ENCODE measurements around the gene CRKL.

The CRKL gene

GRCh38 chr22:20982563-20982882 is 65.3 kb downstream of the CRKL start:
- no peak for DNase-seq (ENCODE audit: low spot score)

GRCh38 chr22:20983081-20983771 is 66.0 kb downstream of the CRKL start:
- DNase-seq (ENCODE audit: low spot score): no peak

- no peak for DNase-seq (ENCODE audit: low spot score)
These were observed 68.5 kb downstream of the CRKL start for GRCh38 chr22:20985720-20986119.

- no peak for DNase-seq (ENCODE audit: low spot score)
These were observed 69.2 kb downstream of the CRKL start for GRCh38 chr22:20986365-20986764.

- no peak for DNase-seq (ENCODE audit: low spot score)
These were observed 70.2 kb downstream of the CRKL start for GRCh38 chr22:20987375-20987774.

- no peak for DNase-seq (ENCODE audit: low spot score)
These were observed 71.5 kb downstream of the CRKL start for GRCh38 chr22:20988573-20989322.

- DNase-seq (ENCODE audit: low spot score): no peak
These were observed 72.3 kb downstream of the CRKL start for GRCh38 chr22:20989323-20990138.

- DNase-seq (ENCODE audit: low spot score): no peak
These were observed 73.3 kb downstream of the CRKL start for GRCh38 chr22:20990184-20991180.

- DNase-seq (ENCODE audit: low spot score): no peak
These were observed 74.2 kb downstream of the CRKL start for GRCh38 chr22:20991252-20992055.

- no peak for DNase-seq (ENCODE audit: low spot score)
These were observed 74.8 kb downstream of the CRKL start for GRCh38 chr22:20992056-20992442.

- no peak for DNase-seq (ENCODE audit: low spot score)
These were observed 75.5 kb downstream of the CRKL start for GRCh38 chr22:20992456-20993303.

GRCh38 chr22:20993304-20994127 is 76.3 kb downstream of the CRKL start:
- no peak for DNase-seq (ENCODE audit: low spot score)

GRCh38 chr22:20994128-20994901 is 77.1 kb downstream of the CRKL start:
- DNase-seq (ENCODE audit: low spot score): no peak

- DNase-seq (ENCODE audit: low spot score): no peak
These were observed 77.7 kb downstream of the CRKL start for GRCh38 chr22:20994902-20995241.

GRCh38 chr22:20995329-20996030 is 78.3 kb downstream of the CRKL start:
- no peak for DNase-seq (ENCODE audit: low spot score)

- DNase-seq (ENCODE audit: low spot score): no peak
These were observed 78.8 kb downstream of the CRKL start for GRCh38 chr22:20996031-20996410.

GRCh38 chr22:20996598-20997535 is 79.7 kb downstream of the CRKL start:
- DNase-seq (ENCODE audit: low spot score): no peak

Measured in AG08396 (cell line).